DOHH2 (cell line): ENCODE data around the gene BUD13.
"Not testable (repeated sequence)": the region's sequence is repeated elsewhere in the genome, so short reads cannot be mapped to it uniquely, and the experiment has no call there.

Experiments
- H3F3A ChIP-seq: fragments of 200-600 bp; sonication (generic), shearing (Covaris generic); 2 replicates; pipeline ENCODE4 v1.6.0; 2016; ENCODE audit warnings: antibody characterized with exemption, mild to moderate bottlenecking; ENCODE audit not compliant: control insufficient read depth, insufficient read depth
- H3K27ac ChIP-seq: fragments of 200-600 bp; sonication (generic); 2 replicates; pipeline ENCODE4 v1.5.1; 2014; ENCODE audit warnings: low read depth, mild to moderate bottlenecking, low read length, moderate library complexity
- H3K27me3 ChIP-seq: fragments of 200-600 bp; sonication (generic); 2 replicates; pipeline ENCODE4 v1.6.1; 2014; ENCODE audit warnings: mild to moderate bottlenecking, low read length, mixed read lengths; ENCODE audit not compliant: control insufficient read depth
- H3K36me3 ChIP-seq: fragments of 200-600 bp; sonication (generic); 2 replicates; pipeline ENCODE4 v1.6.1; 2014; ENCODE audit warnings: mild to moderate bottlenecking, low read length, moderate library complexity, mixed read lengths; ENCODE audit not compliant: control insufficient read depth
- H3K4me1 ChIP-seq: fragments of 200-600 bp; sonication (generic); 2 replicates; pipeline ENCODE4 v1.6.1; 2014; ENCODE audit warnings: mild to moderate bottlenecking, low read length, mixed read lengths; ENCODE audit not compliant: control insufficient read depth
- H3K4me2 ChIP-seq: fragments of 200-600 bp; sonication (generic); 2 replicates; pipeline ENCODE4 v1.6.0; 2014; ENCODE audit warnings: mild to moderate bottlenecking, low read length, moderate library complexity
- H3K4me3 ChIP-seq: fragments of 200-600 bp; sonication (generic); 2 replicates; pipeline ENCODE4 v1.5.1; 2014; ENCODE audit warnings: mild to moderate bottlenecking, low read length, mixed read lengths
- H3K79me2 ChIP-seq: fragments of 200-600 bp; sonication (generic); 2 replicates; pipeline ENCODE4 v1.6.1; 2014; ENCODE audit warnings: mild to moderate bottlenecking, low read length, mixed read lengths; ENCODE audit not compliant: control insufficient read depth
- H3K9me2 ChIP-seq: fragments of 200-600 bp; sonication (generic); replicated peaks from 2 replicates; pipeline ENCODE4 v1.6.1; 2014; ENCODE audit warnings: mild to moderate bottlenecking, low read length, mixed read lengths; ENCODE audit not compliant: control insufficient read depth
- H3K9me3 ChIP-seq: fragments of 200-600 bp; sonication (generic); 2 replicates; pipeline ENCODE4 v1.6.1; 2014; ENCODE audit warnings: antibody characterized with exemption, low read length, mixed read lengths; ENCODE audit not compliant: control insufficient read depth, insufficient read depth
- H4K20me1 ChIP-seq: fragments of 200-600 bp; sonication (generic); 2 replicates; pipeline ENCODE4 v1.6.0; 2014; ENCODE audit warnings: low read depth, mild to moderate bottlenecking, antibody characterized with exemption, low read length, moderate library complexity; ENCODE audit not compliant: control insufficient read depth, insufficient read depth
- CTCF ChIP-seq: fragments of 200-600 bp; sonication (generic); IDR thresholded peaks from one replicate; pipeline ENCODE4 v1.5.1; 2014; ENCODE audit warnings: antibody characterized with exemption, mild to moderate bottlenecking, low read depth, low read length; ENCODE audit not compliant: poor library complexity, severe bottlenecking
- EZH2phosphoT487 ChIP-seq: fragments of 200-600 bp; sonication (generic); IDR thresholded peaks from 2 replicates; pipeline ENCODE4 v1.6.1; 2017; ENCODE audit warnings: borderline replicate concordance, mild to moderate bottlenecking, antibody characterized with exemption, low read length, moderate library complexity, mixed read lengths

The BUD13 gene

GRCh38 chr11:116773203-116774097 lies 663 bp upstream of the BUD13 start:
- Histone ChIP-seq H3K4me3 (peak overlapping the region; percentile 77), H3K9me3 (no peaks in the 10 kb centered on the region), H4K20me1 (no peaks in the 10 kb centered on the region), H3K27ac (peak overlapping the region; percentile 78), H3K9me2 (no peaks in the 10 kb centered on the region), H3K27me3 (no peaks in the 10 kb centered on the region), H3F3A (peaks cover 18% of the 10 kb centered on the region; the same call in 1 of the 2 replicates), H3K4me2 (peak overlapping the region; percentile 83), H3K36me3 (peaks cover 58% of the 10 kb centered on the region), H3K4me1 (peaks cover 29% of the 10 kb centered on the region), H3K79me2 (peaks cover 36% of the 10 kb centered on the region)
- TF ChIP-seq EZH2phosphoT487 (no peak), CTCF (no peak)

- no peaks in the 10 kb centered on the region for H4K20me1 ChIP-seq
- H3K27me3 ChIP-seq: no peaks in the 10 kb centered on the region
- H3K9me3 ChIP-seq: no peaks in the 10 kb centered on the region
- peak overlapping the region; percentile 81 for H3K4me2 ChIP-seq
- TF ChIP-seq EZH2phosphoT487 (no peak), CTCF (no peak)
- H3K27ac ChIP-seq: peak overlapping the region; percentile 77
- H3K4me3 ChIP-seq: peak overlapping the region; percentile 85
- peaks cover 29% of the 10 kb centered on the region for H3K4me1 ChIP-seq
- peaks cover 16% of the 10 kb centered on the region; the same call in 1 of the 2 replicates for H3F3A ChIP-seq
- peaks cover 51% of the 10 kb centered on the region for H3K36me3 ChIP-seq
- H3K79me2 ChIP-seq: peaks cover 39% of the 10 kb centered on the region
- H3K9me2 ChIP-seq: no peaks in the 10 kb centered on the region
Observed at GRCh38 chr11:116771935-116772334, 852 bp downstream of the BUD13 start.

GRCh38 chr11:116762132-116762531 lies 10.7 kb downstream of the BUD13 start:
- Histone ChIP-seq H3K9me3 (no peaks in the 10 kb centered on the region), H3K27me3 (no peaks in the 10 kb centered on the region), H3K36me3 (peaks cover 91% of the 10 kb centered on the region), H3K4me3 (no peak overlapping the region), H3K4me1 (no peaks in the 10 kb centered on the region), H3K9me2 (no peaks in the 10 kb centered on the region), H3F3A (no peaks in the 10 kb centered on the region), H4K20me1 (no peaks in the 10 kb centered on the region), H3K27ac (no peak overlapping the region), H3K79me2 (peaks cover 12% of the 10 kb centered on the region), H3K4me2 (no peak overlapping the region)
- TF ChIP-seq EZH2phosphoT487 (no peak), CTCF (no peak)

- H3K36me3 ChIP-seq: peaks cover 90% of the 10 kb centered on the region
- H3K9me2 ChIP-seq, H3K4me2 ChIP-seq, H4K20me1 ChIP-seq, H3K4me3 ChIP-seq, H3K9me3 ChIP-seq, H3F3A ChIP-seq, H3K4me1 ChIP-seq, H3K79me2 ChIP-seq, H3K27ac ChIP-seq, H3K27me3 ChIP-seq: not testable (repeated sequence)
Observed at GRCh38 chr11:116756044-116756443, 16.7 kb downstream of the BUD13 start.
